ENCODE measurements around the gene LRRN1.

The LRRN1 gene

GRCh38 chr3:3799173-3800079 is at the start of gene LRRN1:
Gene LRRN1, plus strand, starts transcription at chr3:3799431. Its CDS starts 45,211 bp downstream, at chr3:3844642.
- Histone ChIP-seq H3K9ac (ENCODE audit: low read depth, low read length) (peak within 1 kb of the TSS; percentile 87), H3K36me3 (ENCODE audit: insufficient read depth, low read length) (no peaks in the 10 kb centered on the region; the same call in 1 of the 2 replicates), H3K9me3 (ENCODE audit: control insufficient read depth, insufficient read depth, low read length) (no peaks in the 10 kb centered on the region), H3K4me1 (ENCODE audit: insufficient read depth, low read length) (peaks cover 14% of the 10 kb centered on the region)

GRCh38 chr3:3753416-3753815 is 45.8 kb upstream of the LRRN1 start:
- H3K36me3 ChIP-seq (ENCODE audit: insufficient read depth, low read length): no peaks in the 10 kb centered on the region
- H3K4me1 ChIP-seq (ENCODE audit: insufficient read depth, low read length): peaks cover 6% of the 10 kb centered on the region; the same call in 1 of the 2 replicates
- H3K9me3 ChIP-seq (ENCODE audit: control insufficient read depth, insufficient read depth, low read length): no peaks in the 10 kb centered on the region
- H3K9ac ChIP-seq (ENCODE audit: low read depth, low read length): no peak overlapping the region

DNA sequence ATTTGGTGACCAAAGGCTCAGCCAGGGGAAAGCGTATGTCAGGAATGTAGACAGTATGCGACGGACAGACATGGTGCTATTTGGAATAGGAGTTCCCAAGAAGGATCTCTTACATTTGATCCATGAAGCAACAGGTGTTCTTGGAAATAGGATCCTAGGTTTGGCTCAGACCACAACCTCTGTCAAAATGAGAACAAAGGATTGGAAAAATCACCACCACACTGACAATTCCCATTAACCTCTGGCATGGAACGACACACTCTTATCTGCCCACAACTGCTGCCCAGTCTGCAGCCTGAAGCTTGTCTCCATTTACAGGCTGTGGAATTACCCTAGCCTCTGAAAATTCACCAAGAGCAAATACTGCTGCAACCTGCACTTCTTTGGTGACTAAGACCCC is 33.6 kb upstream of the LRRN1 start:
- H3K36me3 ChIP-seq (ENCODE audit: insufficient read depth, low read length): no peaks in the 10 kb centered on the region
- H3K9ac ChIP-seq (ENCODE audit: low read depth, low read length): no peak overlapping the region
- 0 out of 2 replicates have a peak, but pooled peaks cover 4% of the 10 kb centered on the region for H3K4me1 ChIP-seq (ENCODE audit: insufficient read depth, low read length)
- no peaks in the 10 kb centered on the region for H3K9me3 ChIP-seq (ENCODE audit: control insufficient read depth, insufficient read depth, low read length)

- Histone ChIP-seq H3K4me1 (ENCODE audit: insufficient read depth, low read length) (0 out of 2 replicates have a peak, but pooled peaks cover 4% of the 10 kb centered on the region), H3K9me3 (ENCODE audit: control insufficient read depth, insufficient read depth, low read length) (no peaks in the 10 kb centered on the region), H3K36me3 (ENCODE audit: insufficient read depth, low read length) (no peaks in the 10 kb centered on the region), H3K9ac (ENCODE audit: low read depth, low read length) (no peak overlapping the region)
Measured at GRCh38 chr3:3766140-3766539, 33.1 kb upstream of the LRRN1 start.

DNA sequence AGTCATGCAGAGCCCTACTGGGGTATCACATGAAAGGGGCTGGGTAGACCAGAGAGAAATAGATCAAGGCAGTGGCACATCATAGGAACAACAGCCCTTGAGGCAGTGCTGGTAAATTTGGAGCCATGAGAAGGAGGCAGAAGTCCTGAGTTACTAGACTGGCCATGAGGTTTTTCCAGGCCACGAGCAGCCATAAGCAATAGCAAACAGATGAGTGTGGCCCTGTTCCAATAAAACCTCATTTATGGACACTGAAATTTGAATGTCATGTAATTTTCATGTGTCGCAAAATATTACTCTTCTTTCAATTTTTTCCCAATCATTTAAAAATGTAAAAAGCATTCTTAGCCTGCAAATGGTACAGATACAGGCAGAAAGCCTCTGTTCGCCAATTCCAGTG is 28.1 kb upstream of the LRRN1 start:
- H3K36me3 ChIP-seq (ENCODE audit: insufficient read depth, low read length): no peaks in the 10 kb centered on the region
- no peaks in the 10 kb centered on the region for H3K4me1 ChIP-seq (ENCODE audit: insufficient read depth, low read length)
- no peak overlapping the region for H3K9ac ChIP-seq (ENCODE audit: low read depth, low read length)
- peaks cover 2% of the 10 kb centered on the region; the same call in 1 of the 2 replicates for H3K9me3 ChIP-seq (ENCODE audit: control insufficient read depth, insufficient read depth, low read length)

DNA sequence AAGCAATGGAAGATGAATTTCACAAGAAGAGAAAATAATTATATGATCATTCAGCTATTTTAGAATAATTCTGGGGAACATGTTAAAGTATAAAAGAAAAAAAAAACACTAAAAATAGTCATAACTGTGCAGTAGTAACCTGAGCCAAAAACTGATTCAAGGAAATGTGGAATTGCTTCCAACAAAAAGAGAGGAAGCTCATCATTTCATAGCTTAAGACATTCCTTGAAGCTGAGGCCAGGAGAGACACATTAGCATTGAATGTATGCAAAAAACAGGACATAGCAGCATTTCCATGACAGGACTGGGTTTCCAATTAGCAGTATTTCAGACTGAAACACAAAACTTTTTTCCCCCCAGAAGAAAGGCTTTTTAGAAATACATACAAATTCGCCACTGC is 27.7 kb upstream of the LRRN1 start:
- H3K36me3 ChIP-seq (ENCODE audit: insufficient read depth, low read length): no peaks in the 10 kb centered on the region
- H3K9ac ChIP-seq (ENCODE audit: low read depth, low read length): no peak overlapping the region
- H3K9me3 ChIP-seq (ENCODE audit: control insufficient read depth, insufficient read depth, low read length): peaks cover 2% of the 10 kb centered on the region; the same call in 1 of the 2 replicates
- no peaks in the 10 kb centered on the region for H3K4me1 ChIP-seq (ENCODE audit: insufficient read depth, low read length)

- H3K9ac ChIP-seq (ENCODE audit: low read depth, low read length): no peak overlapping the region
- peaks cover 2% of the 10 kb centered on the region; the same call in 1 of the 2 replicates for H3K9me3 ChIP-seq (ENCODE audit: control insufficient read depth, insufficient read depth, low read length)
- no peaks in the 10 kb centered on the region for H3K4me1 ChIP-seq (ENCODE audit: insufficient read depth, low read length)
- H3K36me3 ChIP-seq (ENCODE audit: insufficient read depth, low read length): no peaks in the 10 kb centered on the region
Measured at GRCh38 chr3:3772338-3772737, 26.9 kb upstream of the LRRN1 start.

- Histone ChIP-seq H3K4me1 (ENCODE audit: insufficient read depth, low read length) (no peaks in the 10 kb centered on the region), H3K9me3 (ENCODE audit: control insufficient read depth, insufficient read depth, low read length) (peaks cover 2% of the 10 kb centered on the region; the same call in 1 of the 2 replicates), H3K9ac (ENCODE audit: low read depth, low read length) (no peak overlapping the region), H3K36me3 (ENCODE audit: insufficient read depth, low read length) (no peaks in the 10 kb centered on the region)
Measured at GRCh38 chr3:3772920-3773319, 26.3 kb upstream of the LRRN1 start.

DNA sequence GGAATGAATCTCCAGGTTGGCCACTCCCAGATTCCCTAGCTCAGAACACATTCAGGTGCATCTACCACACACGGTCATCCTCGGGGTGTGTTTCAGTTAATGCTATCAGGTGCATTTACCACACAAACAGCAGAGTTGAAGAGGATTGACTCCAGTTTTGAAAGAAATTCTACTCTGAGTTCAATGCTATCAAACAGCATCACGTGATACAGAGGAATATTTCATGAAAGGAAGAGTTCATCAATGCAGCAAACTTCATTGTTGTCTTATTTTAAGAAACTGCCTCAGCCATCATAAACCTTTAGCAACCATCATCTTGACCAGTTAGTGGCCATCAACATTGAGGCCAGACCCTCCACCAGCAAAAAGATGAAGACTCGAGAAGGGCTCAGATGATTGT is 22.6 kb upstream of the LRRN1 start:
- Histone ChIP-seq H3K9ac (ENCODE audit: low read depth, low read length) (no peak overlapping the region), H3K9me3 (ENCODE audit: control insufficient read depth, insufficient read depth, low read length) (peaks cover 2% of the 10 kb centered on the region; the same call in 1 of the 2 replicates), H3K4me1 (ENCODE audit: insufficient read depth, low read length) (no peaks in the 10 kb centered on the region)

DNA sequence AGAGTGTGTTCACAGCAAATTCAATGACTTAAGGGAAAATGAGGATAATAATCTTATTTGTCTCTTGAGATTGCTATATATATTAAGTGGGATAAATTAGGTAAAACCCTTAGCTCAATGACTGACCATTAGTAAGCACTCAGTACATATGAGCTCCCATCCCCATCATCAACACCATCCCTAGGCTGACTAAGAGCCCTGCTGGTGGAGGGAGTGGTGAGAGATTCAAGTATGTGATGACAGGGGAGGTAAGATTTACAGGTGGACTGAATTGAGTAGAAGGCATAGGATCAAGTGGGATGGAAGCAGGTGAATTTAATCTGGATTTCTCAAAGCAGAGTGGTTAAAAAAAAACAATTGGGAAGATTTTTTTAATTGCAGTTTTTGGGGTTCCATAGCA is 21.0 kb upstream of the LRRN1 start:
- H3K36me3 ChIP-seq (ENCODE audit: insufficient read depth, low read length): no peaks in the 10 kb centered on the region
- H3K9me3 ChIP-seq (ENCODE audit: control insufficient read depth, insufficient read depth, low read length): peaks cover 2% of the 10 kb centered on the region; the same call in 1 of the 2 replicates
- no peak overlapping the region for H3K9ac ChIP-seq (ENCODE audit: low read depth, low read length)

More for the DNA sequence above, 22.6 kb upstream of the LRRN1 start:
- H3K36me3 ChIP-seq (ENCODE audit: insufficient read depth, low read length): no peaks in the 10 kb centered on the region

DNA sequence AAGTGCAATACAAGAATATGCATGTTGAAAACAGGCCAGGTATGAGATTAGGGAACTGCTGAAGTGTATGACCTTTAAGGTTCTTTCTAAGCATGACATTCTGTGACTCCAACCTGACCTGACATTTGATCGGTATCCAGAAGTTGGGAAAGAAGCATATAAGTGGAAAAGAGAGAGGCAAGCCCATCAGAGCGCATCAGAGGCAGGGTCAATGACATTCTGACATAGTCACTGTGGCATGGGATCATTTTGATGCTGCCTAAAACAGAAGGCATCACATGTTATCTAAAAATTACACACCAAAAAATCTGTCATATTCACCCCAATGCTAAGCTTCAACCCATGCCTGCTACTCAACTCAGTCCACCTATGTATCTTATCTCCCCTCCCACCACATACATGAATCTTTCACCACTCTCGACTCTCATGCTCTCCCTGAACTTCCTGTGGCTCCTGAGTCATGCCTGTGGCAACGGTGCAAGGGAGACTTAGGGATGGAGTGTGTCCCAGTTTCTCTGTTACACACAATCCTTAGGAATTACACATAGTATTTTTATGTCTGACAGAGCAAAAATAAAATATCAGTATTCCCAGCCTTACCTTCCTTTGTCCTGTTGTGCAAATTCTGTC is 20.5 kb upstream of the LRRN1 start:
- H3K4me1 ChIP-seq (ENCODE audit: insufficient read depth, low read length): no peaks in the 10 kb centered on the region
- no peaks in the 10 kb centered on the region for H3K36me3 ChIP-seq (ENCODE audit: insufficient read depth, low read length)
- no peak overlapping the region for H3K9ac ChIP-seq (ENCODE audit: low read depth, low read length)
- H3K9me3 ChIP-seq (ENCODE audit: control insufficient read depth, insufficient read depth, low read length): peaks cover 2% of the 10 kb centered on the region; the same call in 1 of the 2 replicates

More for the DNA sequence above, 21.0 kb upstream of the LRRN1 start:
- H3K4me1 ChIP-seq (ENCODE audit: insufficient read depth, low read length): no peaks in the 10 kb centered on the region

- Histone ChIP-seq H3K4me1 (ENCODE audit: insufficient read depth, low read length) (no peaks in the 10 kb centered on the region), H3K36me3 (ENCODE audit: insufficient read depth, low read length) (no peaks in the 10 kb centered on the region), H3K9ac (ENCODE audit: low read depth, low read length) (no peak overlapping the region), H3K9me3 (ENCODE audit: control insufficient read depth, insufficient read depth, low read length) (no peaks in the 10 kb centered on the region)
Measured at GRCh38 chr3:3782457-3782856, 16.8 kb upstream of the LRRN1 start.

DNA sequence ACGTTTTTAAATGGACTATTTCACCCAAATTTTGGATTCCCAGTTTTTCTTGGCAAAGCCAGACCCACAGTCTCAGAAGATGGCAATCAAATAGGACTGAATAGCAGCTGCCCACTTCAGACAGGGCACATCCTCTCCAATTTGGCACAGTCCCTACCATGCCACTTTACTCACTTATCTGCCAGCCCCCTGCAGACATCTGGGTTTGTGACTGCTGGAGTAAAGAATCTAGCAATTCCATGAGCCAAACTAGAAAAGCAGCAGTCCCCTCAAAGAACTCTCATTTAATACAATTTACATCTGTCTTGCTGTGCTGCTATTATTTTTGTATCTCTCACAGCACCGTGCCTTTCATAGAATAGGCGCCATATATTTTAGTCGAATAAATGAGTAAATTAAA is 16.0 kb upstream of the LRRN1 start:
- Histone ChIP-seq H3K9me3 (ENCODE audit: control insufficient read depth, insufficient read depth, low read length) (no peaks in the 10 kb centered on the region), H3K4me1 (ENCODE audit: insufficient read depth, low read length) (no peaks in the 10 kb centered on the region), H3K36me3 (ENCODE audit: insufficient read depth, low read length) (no peaks in the 10 kb centered on the region), H3K9ac (ENCODE audit: low read depth, low read length) (no peak overlapping the region)

GRCh38 chr3:3783696-3784095 is 15.5 kb upstream of the LRRN1 start:
- no peaks in the 10 kb centered on the region for H3K36me3 ChIP-seq (ENCODE audit: insufficient read depth, low read length)
- H3K4me1 ChIP-seq (ENCODE audit: insufficient read depth, low read length): no peaks in the 10 kb centered on the region
- no peak overlapping the region for H3K9ac ChIP-seq (ENCODE audit: low read depth, low read length)
- no peaks in the 10 kb centered on the region for H3K9me3 ChIP-seq (ENCODE audit: control insufficient read depth, insufficient read depth, low read length)

- Histone ChIP-seq H3K36me3 (ENCODE audit: insufficient read depth, low read length) (no peaks in the 10 kb centered on the region), H3K4me1 (ENCODE audit: insufficient read depth, low read length) (no peaks in the 10 kb centered on the region), H3K9ac (ENCODE audit: low read depth, low read length) (no peak overlapping the region), H3K9me3 (ENCODE audit: control insufficient read depth, insufficient read depth, low read length) (no peaks in the 10 kb centered on the region)
Measured at GRCh38 chr3:3792391-3792790, 6.8 kb upstream of the LRRN1 start.
